HFFc6 (cell line): ENCODE measurements around the gene ADGRL3. TPM values are rescaled to one million over a fixed set of nuclear protein-coding genes. Genes with fewer than 3 reads are reported as not detected.

Experiments used
- DNase-seq: peaks from one replicate; pipeline ENCODE4 v3.0.0-alpha.2; 2018
- H3K27ac Mint-ChIP-seq: 2 replicates; pipeline ENCODE4 v1.8.0; 2020; ENCODE audit warnings: mild to moderate bottlenecking, mixed read lengths
- H3K27me3 Mint-ChIP-seq: 2 replicates; pipeline ENCODE4 v1.8.0; 2021; ENCODE audit warnings: mild to moderate bottlenecking, moderate library complexity, mixed read lengths; ENCODE audit not compliant: insufficient read depth
- H3K36me3 Mint-ChIP-seq: 2 replicates; pipeline ENCODE4 v1.8.0; 2021; ENCODE audit warnings: low read depth, mixed read lengths
- H3K4me1 Mint-ChIP-seq: 2 replicates; pipeline ENCODE4 v1.8.0; 2020; ENCODE audit warnings: low read depth, mixed read lengths
- H3K4me3 Mint-ChIP-seq: 2 replicates; pipeline ENCODE4 v1.8.0; 2020; ENCODE audit warnings: mild to moderate bottlenecking, moderate library complexity, mixed read lengths
- H3K9me3 Mint-ChIP-seq: 2 replicates; pipeline ENCODE4 v1.8.0; 2020; ENCODE audit warnings: mild to moderate bottlenecking, mixed read lengths
- CTCF ChIP-seq: fragments of 200-600 bp; sonication (generic); IDR thresholded peaks from 2 replicates; pipeline ENCODE4 v1.5.0; 2021; ENCODE audit warnings: antibody characterized with exemption, mild to moderate bottlenecking
- total RNA-seq, 6 experiments: library from RNA; stranded (reverse); fragmentation: NEBNext Ultra II Directional; extraction: Animal tissue kit (Norgen Biotek cat#: 25700); gene quantifications; 2 replicates in 1 of 6; 3 replicates in 5 of 6; pipeline ENCODE4 v1.2.3, GENCODE V29; 2021

ADGRL3 gene
- total RNA-seq, 6 experiments from 2014 or later = not detected

- no peaks in the 10 kb centered on the region for H3K36me3 Mint-ChIP-seq
- H3K27me3 Mint-ChIP-seq = no peaks in the 10 kb centered on the region
- H3K9me3 Mint-ChIP-seq = peaks cover 7% of the 10 kb centered on the region
- TF ChIP-seq CTCF = no peak
- no peak overlapping the region for H3K27ac Mint-ChIP-seq
- no peak for DNase-seq
- no peak overlapping the region for H3K4me3 Mint-ChIP-seq
- H3K4me1 Mint-ChIP-seq = no peaks in the 10 kb centered on the region
These were observed 98.1 kb downstream of the ADGRL3 start for GRCh38 chr4:61298178-61298740.

GRCh38 chr4:61299316-61299715 is 99.2 kb downstream of the ADGRL3 start:
- Mint-ChIP-seq H3K9me3 (peaks cover 7% of the 10 kb centered on the region), H3K4me1 (no peaks in the 10 kb centered on the region), H3K27me3 (no peaks in the 10 kb centered on the region), H3K36me3 (no peaks in the 10 kb centered on the region), H3K27ac (no peak overlapping the region), H3K4me3 (no peak overlapping the region)
- TF ChIP-seq CTCF = no peak
- no peak for DNase-seq

GRCh38 chr4:61300266-61300844 is 100.2 kb downstream of the ADGRL3 start:
- no peak for DNase-seq
- no peaks in the 10 kb centered on the region for H3K36me3 Mint-ChIP-seq
- TF ChIP-seq CTCF = no peak
- no peak overlapping the region for H3K4me3 Mint-ChIP-seq
- H3K9me3 Mint-ChIP-seq = peaks cover 5% of the 10 kb centered on the region; the same call in 1 of the 2 replicates
- no peaks in the 10 kb centered on the region for H3K4me1 Mint-ChIP-seq
- H3K27ac Mint-ChIP-seq = no peak overlapping the region
- H3K27me3 Mint-ChIP-seq = no peaks in the 10 kb centered on the region; the same call in 1 of the 2 replicates

- H3K4me3 Mint-ChIP-seq = no peak overlapping the region
- H3K4me1 Mint-ChIP-seq = no peaks in the 10 kb centered on the region
- no peaks in the 10 kb centered on the region for H3K36me3 Mint-ChIP-seq
- DNase-seq = no peak
- H3K9me3 Mint-ChIP-seq = peaks cover 9% of the 10 kb centered on the region; the same call in 1 of the 2 replicates
- TF ChIP-seq CTCF = no peak
- H3K27me3 Mint-ChIP-seq = no peaks in the 10 kb centered on the region; the same call in 1 of the 2 replicates
- no peak overlapping the region for H3K27ac Mint-ChIP-seq
These were observed 101.1 kb downstream of the ADGRL3 start for GRCh38 chr4:61301271-61301670.

- no peaks in the 10 kb centered on the region for H3K36me3 Mint-ChIP-seq
- no peak overlapping the region for H3K27ac Mint-ChIP-seq
- no peaks in the 10 kb centered on the region for H3K4me1 Mint-ChIP-seq
- H3K4me3 Mint-ChIP-seq = no peak overlapping the region
- H3K27me3 Mint-ChIP-seq = no peaks in the 10 kb centered on the region; the same call in 1 of the 2 replicates
- H3K9me3 Mint-ChIP-seq = peaks cover 16% of the 10 kb centered on the region; the same call in 1 of the 2 replicates
- TF ChIP-seq CTCF = no peak
- DNase-seq = no peak
These were observed 107.9 kb downstream of the ADGRL3 start for GRCh38 chr4:61308033-61308432.
